Pancreas (tissue), 10 donors: Measurements from ENCODE around the gene ZNF462. TPM values are rescaled to one million over a fixed set of nuclear protein-coding genes. Genes with fewer than 3 reads are reported as not detected.

Experiments used
- ATAC-seq, 4 donors: fragments of 200-7000 bp; cut with Tn5 transposase; one replicate each; pipeline versions ENCODE4 v1.8.0 to v1.9.1; 2020; ENCODE audit warnings: mild to moderate bottlenecking in 4 of 4, moderate library complexity in 4 of 4
- DNase-seq, 6 donors: peaks; one replicate each; pipeline ENCODE4 v3.0.0-alpha.2; 2020
- FAIRE-seq: peaks from 2 replicates; lab custom pipeline; 2012; peaks lifted over from hg19 to GRCh38; lab: Jason Lieb, UNC
- H3K27ac ChIP-seq, 4 donors: fragments of 200-600 bp; sonication (generic); 1 replicate in 3 of 4; 2 replicates in 1 of 4; pipeline versions ENCODE4 v1.5.0 to v1.8.0; 2020
- H3K27me3 ChIP-seq, 4 donors: fragments of 200-600 bp; one replicate each; pipeline ENCODE4 v1.8.0; 2021
- H3K36me3 ChIP-seq, 3 donors: fragments of 200-600 bp; sonication (generic) in 1 of 3; one replicate each; pipeline versions ENCODE4 v1.5.0 to v1.8.0; 2020 to 2021
- H3K4me1 ChIP-seq, 3 donors: fragments of 200-600 bp; one replicate each; pipeline ENCODE4 v1.8.0; 2021
- H3K4me3 ChIP-seq, 4 donors: fragments of 200-600 bp; sonication (generic) in 2 of 4; one replicate each; pipeline versions ENCODE4 v1.5.0 to v1.8.0; 2020 to 2021
- H3K9me3 ChIP-seq, 4 donors: fragments of 200-600 bp; one replicate each; pipeline ENCODE4 v1.8.0; 2021
- CTCF ChIP-seq, 4 donors: fragments of 200-600 bp; sonication (generic) in 3 of 4; IDR thresholded peaks; one replicate each; pipeline versions ENCODE4 v1.5.0 to v1.8.0; 2021; ENCODE audit warnings: antibody characterized with exemption in 4 of 4
- WGBS, 2 donors: extraction: QIAGEN DNeasy Blood & Tissue Kit; methylation state at CpG; one replicate each; pipeline ENCODE4 v1.1.7; 2013; 5-methylcytosine and 5-hydroxymethylcytosine counted together
- intact Hi-C, 3 donors: fragments of 100-400 bp; cut with DNase I; formaldehyde crosslinking; loops; one replicate each; pipeline versions ENCODE4 v1.11.1 to v1.14.2; 2022
- polyA plus RNA-seq, 2 donors: library from polyadenylated mRNA; stranded (reverse); fragments of 200-250 nt; gene quantifications; one replicate each; pipeline ENCODE4 v1.2.3, GENCODE V29; 2013
- total RNA-seq, 6 donors: library from RNA; stranded (reverse); fragmentation: NEBNext Ultra II Directional in 4 of 6; extraction: Animal tissue kit (Norgen Biotek cat#: 25700) in 4 of 6; gene quantifications; one replicate each; pipeline versions ENCODE4 v1.2.1 to v1.2.4, GENCODE V29; 2021 to 2023
- donor health status: healthy with polysubstance abuse.
- donor health status: DM: no; HTN: no; CAD: no; lungs with moderate emphysema.
- donor health status: DM: no; HTN: no; CAD: no.
- donor health status: control.
- donor health status: control.
- donor health status: Bipolar disorder and iron deficiency.
- donor health status: DM: yes; HTN: yes; CAD: no.
- donor health status: DM: no; HTN: no; CAD: no.
- donor health status: DM: no; HTN: no; CAD: no.
- donor health status: DM: yes; HTN: yes; CAD: no.

The ZNF462 gene
- total and polyA plus RNA-seq, 8 donors: 1.6 to 12.6 (median 3.7) TPM

DNA sequence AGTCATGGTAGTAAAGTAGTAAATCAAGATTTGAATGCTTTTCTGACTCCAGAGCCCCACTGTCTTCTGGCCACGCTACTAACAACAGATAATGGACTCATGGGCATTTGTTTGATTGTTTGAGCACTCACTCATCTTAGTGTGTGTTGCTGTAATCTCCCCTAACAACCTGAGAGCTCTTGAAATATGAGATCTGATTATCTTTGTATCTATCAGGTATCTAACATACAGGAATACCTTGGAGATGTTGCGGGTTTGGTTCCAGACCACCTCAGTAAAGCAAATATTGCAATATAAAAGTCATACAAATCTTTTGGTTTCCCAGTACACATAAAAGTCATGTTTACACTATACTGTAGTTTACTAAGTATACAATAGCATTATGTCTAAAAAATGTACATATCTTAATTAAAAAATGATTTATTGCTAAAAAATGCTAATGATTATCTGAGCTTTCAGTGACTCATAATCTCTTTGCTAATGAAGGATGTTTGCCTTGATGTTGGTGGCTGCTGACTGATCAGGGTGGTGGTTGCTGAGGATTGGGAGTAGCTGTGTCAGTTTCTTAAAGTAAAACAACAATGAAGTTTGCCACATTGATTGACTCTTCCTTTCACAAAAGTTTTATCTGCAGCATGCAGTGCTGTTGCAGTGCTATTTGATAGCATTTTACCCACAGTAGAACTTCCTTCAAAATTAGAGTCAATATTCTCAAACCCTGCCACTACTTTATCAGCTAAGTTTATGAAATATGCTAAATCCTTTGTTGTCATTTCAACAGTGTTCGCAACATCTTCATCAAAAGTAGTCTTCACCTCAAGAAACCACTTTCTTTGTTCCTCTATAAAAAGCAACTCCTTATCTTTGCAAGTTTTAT, 92.2 kb downstream of the ZNF462 start:
- H3K9me3 ChIP-seq: no peaks in the 10 kb centered on the region
- H3K27me3 ChIP-seq: no peaks in the 10 kb centered on the region
- H3K36me3 ChIP-seq: no peaks in the 10 kb centered on the region
- no peaks in the 10 kb centered on the region for H3K4me1 ChIP-seq
- no peak overlapping the region for H3K27ac ChIP-seq
- ATAC-seq (no peak), DNase-seq (no peak), FAIRE-seq (no peak)
- no peak overlapping the region for H3K4me3 ChIP-seq
- intact Hi-C loops: no loop called here
- WGBS, 2 donors: 86 to 90% methylated on average over 3 of the region's 3 CpGs
- no peak for TF ChIP-seq CTCF (IDR thresholded peaks at IDR 0.05)

- no peak for TF ChIP-seq CTCF (IDR thresholded peaks at IDR 0.05)
- ATAC-seq (no peak), FAIRE-seq (no peak), DNase-seq (no peak)
- intact Hi-C loops: no loop called here
- H3K9me3 ChIP-seq: no peaks in the 10 kb centered on the region
- H3K27ac ChIP-seq: no peak overlapping the region
- H3K4me3 ChIP-seq: no peak overlapping the region
- no peaks in the 10 kb centered on the region for H3K27me3 ChIP-seq
- no peaks in the 10 kb centered on the region for H3K36me3 ChIP-seq
- 76 to 86% methylated on average over 5 of the region's 5 CpGs for WGBS, 2 donors
- H3K4me1 ChIP-seq: no peaks in the 10 kb centered on the region
These were observed 94.0 kb downstream of the ZNF462 start for GRCh38 chr9:106956971-106957370.

- Histone ChIP-seq H3K4me1 (no peaks in the 10 kb centered on the region), H3K36me3 (no peaks in the 10 kb centered on the region), H3K27me3 (no peaks in the 10 kb centered on the region), H3K9me3 (no peaks in the 10 kb centered on the region), H3K4me3 (no peak overlapping the region), H3K27ac (no peak overlapping the region)
- TF ChIP-seq CTCF (IDR thresholded peaks at IDR 0.05): no peak
- DNase-seq (no peak), ATAC-seq (no peak), FAIRE-seq (no peak)
- intact Hi-C loops: no loop called here
These were observed 96.1 kb downstream of the ZNF462 start for GRCh38 chr9:106958955-106959657.

GRCh38 chr9:106960258-106960657, 97.3 kb downstream of the ZNF462 start:
- no peak for FAIRE-seq
- no peak overlapping the region for H3K27ac ChIP-seq
- intact Hi-C loops: no loop called here

More at GRCh38 chr9:106960258-106960657, 97.3 kb downstream of the ZNF462 start:
- no peak for TF ChIP-seq CTCF (IDR thresholded peaks at IDR 0.05)
- H3K36me3 ChIP-seq: no peaks in the 10 kb centered on the region
- no peak for ATAC-seq
- no peaks in the 10 kb centered on the region for H3K9me3 ChIP-seq
- H3K4me3 ChIP-seq: no peak overlapping the region
- no peaks in the 10 kb centered on the region for H3K4me1 ChIP-seq
- DNase-seq: no peak
- 57 to 69% methylated on average over 5 of the region's 5 CpGs for WGBS, 2 donors
- H3K27me3 ChIP-seq: no peaks in the 10 kb centered on the region
